Glomerular visceral epithelial cell (primary cell): Measurements from ENCODE around the gene KCNB1.
A peak's percentile ranks its signal among the peaks of the same experiment; 100 is the strongest.

Experiments
- DNase-seq: peaks from one replicate; pipeline ENCODE4 v3.0.0-alpha.2; 2016; ENCODE audit errors: extremely low spot score

Gene KCNB1

GRCh38 chr20:49497398-49497669, 14.9 kb upstream of the KCNB1 start:
- DNase-seq, result no peak

- no peak for DNase-seq
Measured at GRCh38 chr20:49496553-49497397, 14.3 kb upstream of the KCNB1 start.

DNA sequence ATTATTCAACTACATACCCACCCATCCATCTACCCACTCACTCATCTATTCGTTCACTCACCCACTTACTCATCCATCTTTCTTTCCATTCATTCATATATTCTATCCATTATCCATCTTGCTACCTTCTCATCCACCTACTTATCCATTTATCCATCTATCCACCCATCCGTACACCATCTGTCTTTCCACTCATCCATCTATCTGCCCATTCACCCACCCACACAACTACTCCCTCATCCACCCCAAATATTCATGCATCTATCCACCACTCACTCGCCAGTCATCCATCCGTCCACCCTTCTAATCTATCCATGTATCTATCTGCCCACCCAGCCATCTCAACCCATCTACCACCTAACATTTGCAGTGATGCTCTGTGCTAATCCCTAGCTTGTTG, 13.6 kb upstream of the KCNB1 start:
- no peak for DNase-seq

DNA sequence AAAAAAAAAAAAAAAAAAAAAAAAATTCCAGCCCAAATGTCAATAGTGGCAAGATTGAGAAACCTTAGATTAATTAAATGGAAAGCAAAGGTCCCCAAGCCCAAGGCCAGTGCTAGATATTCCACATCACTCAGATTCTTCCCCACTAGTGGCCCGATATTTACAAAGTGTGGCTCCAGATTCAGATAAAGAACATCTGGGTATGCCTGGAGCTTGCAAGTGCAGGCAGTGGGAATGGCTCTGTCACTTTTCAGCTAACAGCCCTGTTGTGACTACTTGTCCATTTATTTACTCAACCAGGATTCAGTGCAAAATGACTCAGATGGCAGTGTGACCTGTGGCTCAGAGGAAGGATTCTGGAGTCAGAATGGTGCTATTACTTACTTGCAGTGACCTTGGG, 8.2 kb upstream of the KCNB1 start:
- no peak for DNase-seq

DNA sequence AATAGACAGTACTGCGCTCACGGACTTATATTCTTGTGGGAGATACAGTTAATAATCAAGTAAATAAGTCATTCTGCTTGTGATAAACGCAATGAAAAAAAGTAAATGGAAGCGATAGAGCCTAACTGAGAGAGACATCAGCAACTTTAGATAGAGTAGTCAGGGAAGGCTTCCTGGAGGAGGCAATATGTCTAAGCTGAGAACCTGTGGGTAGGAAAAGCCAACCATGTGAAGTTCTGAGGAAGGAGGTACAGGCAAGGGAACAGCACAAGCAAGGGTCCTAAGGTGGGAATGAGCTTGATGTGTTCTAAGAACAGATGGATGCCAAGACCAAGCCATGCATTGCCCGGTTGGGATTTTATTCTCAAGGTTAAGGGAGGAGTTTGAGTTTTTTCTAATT, 7.2 kb upstream of the KCNB1 start:
- DNase-seq, result no peak

DNA sequence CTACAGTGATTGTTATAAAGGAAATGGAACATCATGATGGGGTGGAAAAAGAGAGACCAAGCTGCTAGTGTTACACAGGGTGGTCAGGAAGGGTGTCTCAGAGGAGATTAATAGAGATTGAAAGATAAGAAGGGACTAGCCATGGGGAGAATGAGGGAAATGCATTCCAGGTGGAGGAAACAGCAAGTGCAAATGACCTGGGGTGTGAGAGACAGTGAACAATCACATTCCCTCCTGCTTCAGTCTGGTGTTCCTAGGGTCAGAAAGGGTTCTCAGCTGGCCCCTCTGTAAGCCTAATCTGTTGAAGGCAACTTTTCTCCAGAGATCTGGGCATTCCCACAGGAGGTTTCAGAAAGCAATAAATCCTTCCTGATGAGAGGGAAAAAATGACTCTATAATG, 3.6 kb upstream of the KCNB1 start:
- DNase-seq, result no peak

GRCh38 chr20:49485563-49485962, 3.1 kb upstream of the KCNB1 start:
- DNase-seq, result no peak

DNA sequence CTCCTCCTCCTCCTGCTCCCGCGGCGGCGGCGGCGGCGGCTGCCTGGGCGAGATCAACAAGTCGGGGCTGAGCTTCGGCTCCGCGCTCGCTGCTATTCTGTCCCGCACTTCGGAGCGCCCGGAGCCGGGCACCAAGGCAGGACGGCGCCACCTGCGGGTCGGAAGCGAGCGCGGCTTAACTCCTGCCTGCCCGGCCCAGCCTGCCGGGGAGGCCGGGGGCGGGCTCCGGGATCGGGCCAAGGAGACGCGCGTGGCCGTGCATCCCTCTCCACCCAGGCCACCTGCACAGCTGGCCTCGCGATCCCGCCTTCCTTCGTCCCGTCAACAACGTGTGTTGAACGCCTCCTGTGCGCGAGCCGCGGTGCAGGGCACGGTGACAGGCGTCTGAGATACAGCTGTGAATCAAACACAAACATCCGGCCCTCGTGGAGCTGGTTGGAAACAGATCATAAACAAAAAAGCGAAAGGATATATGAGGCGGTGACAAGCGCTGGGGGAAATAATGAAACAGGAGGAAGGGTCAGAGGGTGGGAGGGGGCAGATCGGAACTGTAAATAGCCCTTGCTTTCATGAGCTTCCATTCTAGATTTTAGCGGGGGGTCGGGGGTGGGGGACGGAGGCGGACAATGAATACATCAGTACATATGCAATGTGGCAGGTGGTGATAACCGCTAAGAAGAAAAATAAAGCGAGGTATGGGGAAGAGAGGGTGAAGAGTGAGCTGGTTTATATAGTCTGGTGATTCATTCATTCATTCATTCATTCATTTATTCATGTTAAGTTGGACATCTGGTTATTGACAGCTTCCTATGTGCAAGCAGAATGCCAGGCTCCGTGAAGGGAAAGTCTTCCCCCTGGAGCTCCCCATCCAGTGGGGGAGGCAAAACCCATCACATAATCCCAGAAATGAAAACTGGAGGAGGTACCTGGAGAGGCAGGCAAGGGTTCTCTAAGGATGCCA, 2.0 kb upstream of the KCNB1 start:
- peak; percentile 79 for DNase-seq

DNA sequence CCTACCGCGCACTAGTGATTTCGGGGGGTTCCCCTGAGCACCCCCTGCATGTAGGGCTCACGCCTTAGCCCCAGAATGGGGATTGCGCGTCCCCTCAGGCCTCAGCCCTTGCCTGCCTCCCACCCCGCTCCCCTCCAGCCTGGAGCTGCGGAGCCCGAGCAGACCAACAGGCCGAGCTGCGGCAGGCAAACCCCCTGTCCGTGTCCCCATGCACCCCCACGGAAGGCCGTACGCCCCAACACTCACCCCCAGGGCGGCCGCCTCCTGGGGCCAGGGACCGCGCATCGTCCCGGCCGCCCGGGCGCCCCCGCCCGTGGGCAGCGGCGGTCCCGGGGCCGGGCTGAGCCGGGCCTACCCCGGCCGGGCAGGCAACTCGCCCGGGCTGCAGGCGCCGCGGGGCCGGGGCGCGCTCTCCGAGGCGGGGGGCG, 1.2 kb upstream of the KCNB1 start:
- no peak for DNase-seq

GRCh38 chr20:49483018-49483695, 689 bp upstream of the KCNB1 start:
- DNase-seq, result no peak

GRCh38 chr20:49482173-49482572, 295 bp downstream of the KCNB1 start:
- no peak for DNase-seq

DNA sequence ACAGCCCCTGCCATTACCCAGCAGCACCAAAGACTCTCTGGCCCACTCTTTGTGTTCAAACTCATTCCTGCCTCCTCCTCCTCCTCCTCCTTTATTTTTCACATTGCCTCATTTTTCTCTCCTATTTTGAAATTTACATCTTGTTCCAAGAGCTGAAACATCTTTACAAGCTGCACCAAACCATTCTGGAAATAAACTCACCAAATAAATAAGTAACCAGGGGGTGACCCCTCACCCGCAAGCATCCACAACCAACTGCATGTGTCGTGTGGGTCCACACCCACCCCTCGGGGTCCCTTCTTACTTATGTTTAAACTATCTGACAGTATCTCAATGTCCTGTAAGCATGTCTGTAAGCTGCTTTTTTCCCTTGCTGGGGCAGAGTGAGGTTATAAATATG, 1.4 kb downstream of the KCNB1 start:
- DNase-seq, result no peak

GRCh38 chr20:49480236-49480635, 2.2 kb downstream of the KCNB1 start:
- no peak for DNase-seq

DNA sequence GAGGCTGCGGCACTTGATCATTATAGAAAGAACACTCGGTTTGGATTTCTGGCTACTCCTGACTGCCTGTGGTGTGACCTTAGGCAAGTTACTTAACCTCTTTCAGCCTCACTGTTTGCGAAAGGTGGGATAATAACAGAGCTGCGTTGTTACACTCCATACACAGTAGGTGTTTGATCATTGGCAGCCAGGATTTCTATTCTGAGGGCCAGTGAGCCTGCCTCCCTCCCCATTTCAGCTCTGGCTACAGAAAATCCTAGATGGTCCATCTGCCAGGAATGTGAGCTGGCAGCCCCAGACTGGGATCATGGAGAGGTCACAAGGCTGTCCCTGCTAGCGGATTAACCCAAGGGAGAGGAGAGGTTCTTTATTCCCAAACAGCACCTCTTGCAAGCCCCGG, 2.7 kb downstream of the KCNB1 start:
- DNase-seq, result no peak

- no peak for DNase-seq
Measured at GRCh38 chr20:49478754-49479689, 3.4 kb downstream of the KCNB1 start.

GRCh38 chr20:49478266-49478665, 4.2 kb downstream of the KCNB1 start:
- DNase-seq, result no peak

- DNase-seq, result no peak
Measured at GRCh38 chr20:49477200-49477599, 5.3 kb downstream of the KCNB1 start.

- DNase-seq, result no peak
Measured at GRCh38 chr20:49476016-49476355, 6.5 kb downstream of the KCNB1 start.

DNA sequence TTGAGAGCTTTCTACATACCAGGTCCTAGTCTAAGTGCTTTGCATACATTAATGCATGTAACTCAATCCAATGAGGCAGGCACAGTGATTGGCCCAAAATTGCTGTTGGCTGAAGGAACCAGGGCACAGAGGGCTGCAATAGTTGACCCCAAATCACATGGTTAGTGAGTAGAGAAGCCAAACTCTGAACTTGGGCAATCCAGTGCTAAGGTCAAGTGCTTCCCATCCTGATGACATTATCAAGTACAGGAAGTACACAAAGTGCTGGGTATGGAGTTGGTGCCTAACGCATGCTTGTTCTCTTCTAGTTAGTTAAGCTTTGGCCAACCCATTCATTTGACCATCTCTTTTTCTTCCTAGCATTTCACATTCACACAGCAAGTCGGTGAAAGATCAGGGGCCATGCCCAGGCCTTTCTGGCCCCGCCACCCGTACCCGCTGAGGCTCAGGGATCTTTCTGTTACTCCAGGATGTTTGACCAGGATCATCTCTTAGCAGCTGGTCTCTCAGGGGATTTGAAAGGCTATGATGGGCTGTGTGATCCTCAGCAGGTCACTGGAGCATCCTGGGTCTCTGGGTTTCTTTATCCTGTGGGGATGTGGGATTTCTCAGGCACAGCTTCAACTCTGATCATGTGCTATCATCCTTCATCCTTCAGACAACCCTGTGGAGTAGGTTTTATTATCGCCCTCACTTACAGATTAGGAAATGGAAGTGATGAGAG, 7.0 kb downstream of the KCNB1 start:
- no peak for DNase-seq

GRCh38 chr20:49471397-49471796, 11.1 kb downstream of the KCNB1 start:
- DNase-seq, result no peak

GRCh38 chr20:49470922-49471321, 11.5 kb downstream of the KCNB1 start:
- no peak for DNase-seq
